ENCODE measurements around the gene CEP63. TPM values are rescaled to one million over a fixed set of nuclear protein-coding genes. Genes with fewer than 3 reads are reported as not detected.

CEP63 gene
- 10 to 100 TPM; 21.3 to 26.5 (median 24.3) TPM for total RNA-seq

GRCh38 chr3:134485718-134486576 lies at the start of gene CEP63, which contains the start of gene ANAPC13:
Gene CEP63, plus strand, starts transcription at chr3:134486057. Its CDS starts 9,264 bp downstream, at chr3:134495321.
Gene ANAPC13, minus strand, starts transcription at chr3:134485985. Its CDS starts 3,081 bp downstream, at chr3:134482904.
- H3K36me3 ChIP-seq: peaks cover 12 to 14% of the 10 kb centered on the region in 2 donors
- peaks cover 20 to 28% of the 10 kb centered on the region in 2 donors for H3K4me1 ChIP-seq
- H3K27ac ChIP-seq: peak within 1 kb of the TSS; percentile 97 to 98 (median 97)
- 1% methylated on average over 15 to 43 of the region's 81 CpGs for WGBS, 2 donors
- H3K27me3 ChIP-seq: no peaks in the 10 kb centered on the region
- H3K4me3 ChIP-seq (replicated peaks in 1 of 3): peak within 1 kb of the TSS; percentile 64 to 95 (median 82)
- TF ChIP-seq CTCF (IDR thresholded peaks at IDR 0.05) (peak in 1 of 6 experiments; percentile 1), POLR2A (IDR thresholded peaks at IDR 0.05) (peak; percentile 24 to 79)
- H3K9me3 ChIP-seq: no peaks in the 10 kb centered on the region
- intact Hi-C loops (cut with DNase I): no loop called here
- peak; percentile 95 for DNase-seq

- intact Hi-C loops (cut with DNase I): no loop called here
These were observed 48.6 kb upstream of the CEP63 start for GRCh38 chr3:134437211-134437752.

GRCh38 chr3:134441321-134441720 lies 44.5 kb upstream of the CEP63 start:
- H3K27ac ChIP-seq: no peak overlapping the region
- H3K4me1 ChIP-seq: peaks cover 4 to 16% of the 10 kb centered on the region in 2 donors
- intact Hi-C loops (cut with DNase I): no loop called here
- no peak overlapping the region for H3K4me3 ChIP-seq (replicated peaks in 1 of 3)
- H3K27me3 ChIP-seq: no peaks in the 10 kb centered on the region
- WGBS, 2 donors: 88 to 97% methylated on average over 1 of the region's 1 CpG
- H3K36me3 ChIP-seq: no peaks in the 10 kb centered on the region
- H3K9me3 ChIP-seq: no peaks in the 10 kb centered on the region
- TF ChIP-seq POLR2A (IDR thresholded peaks at IDR 0.05) (no peak), CTCF (IDR thresholded peaks at IDR 0.05) (no peak)
- no peak for DNase-seq

More at GRCh38 chr3:134437211-134437752, 48.6 kb upstream of the CEP63 start:
- H3K36me3 ChIP-seq: no peaks in the 10 kb centered on the region
- WGBS, 2 donors: 91 to 97% methylated on average over 3 of the region's 3 CpGs
- H3K4me3 ChIP-seq (replicated peaks in 1 of 3): no peak overlapping the region
- H3K9me3 ChIP-seq: no peaks in the 10 kb centered on the region
- peaks cover 0 to 6% of the 10 kb centered on the region in 2 donors for H3K4me1 ChIP-seq
- DNase-seq: no peak
- H3K27ac ChIP-seq: no peak overlapping the region
- TF ChIP-seq CTCF (IDR thresholded peaks at IDR 0.05): no peak
- TF ChIP-seq POLR2A (IDR thresholded peaks at IDR 0.05): no peak
- no peaks in the 10 kb centered on the region for H3K27me3 ChIP-seq

GRCh38 chr3:134441821-134442220 lies 44.0 kb upstream of the CEP63 start:
- peaks cover 9 to 21% of the 10 kb centered on the region in 2 donors for H3K4me1 ChIP-seq
- TF ChIP-seq CTCF (IDR thresholded peaks at IDR 0.05) (no peak), POLR2A (IDR thresholded peaks at IDR 0.05) (no peak)
- WGBS, 2 donors: 86 to 88% methylated on average over 2 of the region's 2 CpGs
- H3K27ac ChIP-seq: no peak overlapping the region
- no peak overlapping the region for H3K4me3 ChIP-seq (replicated peaks in 1 of 3)
- DNase-seq: no peak
- no peaks in the 10 kb centered on the region for H3K27me3 ChIP-seq
- H3K9me3 ChIP-seq: no peaks in the 10 kb centered on the region
- intact Hi-C loops (cut with DNase I): no loop called here
- H3K36me3 ChIP-seq: no peaks in the 10 kb centered on the region

GRCh38 chr3:134445095-134445494 lies 40.8 kb upstream of the CEP63 start:
- Histone ChIP-seq H3K4me1 (peaks cover 11 to 31% of the 10 kb centered on the region in 2 donors), H3K4me3 (replicated peaks in 1 of 3) (no peak overlapping the region), H3K36me3 (no peaks in the 10 kb centered on the region), H3K27me3 (no peaks in the 10 kb centered on the region), H3K9me3 (no peaks in the 10 kb centered on the region), H3K27ac (no peak overlapping the region)
- intact Hi-C loops (cut with DNase I): no loop called here
- WGBS, 2 donors: 86 to 90% methylated on average over 1 of the region's 1 CpG
- DNase-seq: no peak
- TF ChIP-seq CTCF (IDR thresholded peaks at IDR 0.05) (no peak), POLR2A (IDR thresholded peaks at IDR 0.05) (no peak)
